K562 (cell line): ENCODE data around the gene NRG2. TPM values are rescaled to one million over a fixed set of nuclear protein-coding genes. Genes with fewer than 3 reads are reported as not detected.

Source experiments
- C11orf30 ChIP-seq: fragments of 450-650 bp; IDR thresholded peaks from 2 replicates; pipeline ENCODE4 v1.6.1; 2016; ENCODE audit warnings: low read depth, mild to moderate bottlenecking
- CHD4 ChIP-seq: fragments of 200-600 bp; sonication (generic); IDR thresholded peaks from 3 replicates; pipeline ENCODE4 v1.6.1; 2012; ENCODE audit warnings: low read depth, mild to moderate bottlenecking, mixed read lengths, low read length, inconsistent platforms; ENCODE audit not compliant: insufficient read depth, insufficient replicate concordance, poor library complexity, severe bottlenecking
- MAFG ChIP-seq: fragments of 450-650 bp; conservative IDR thresholded peaks from 2 replicates; pipeline ENCODE4 v1.6.1; 2016; ENCODE audit warnings: missing genetic modification characterization, missing compliant biosample characterization
- POLR2H ChIP-seq: IDR thresholded peaks from 2 replicates; pipeline ENCODE4 v1.6.1; 2016; ENCODE audit warnings: missing genetic modification characterization, low read depth, mild to moderate bottlenecking, control low read depth, missing compliant biosample characterization, moderate library complexity
- RBBP5 ChIP-seq: fragments of 200-600 bp; sonication (generic); IDR thresholded peaks from 2 replicates; pipeline ENCODE4 v1.6.1; 2012; ENCODE audit warnings: borderline replicate concordance, mild to moderate bottlenecking, low read length, control low read depth, inconsistent platforms; ENCODE audit not compliant: insufficient read depth, poor library complexity, severe bottlenecking
- SP1 ChIP-seq: sonication (generic); formaldehyde crosslinking; IDR thresholded peaks from 2 replicates; pipeline ENCODE4 v1.8.1; 2022; ENCODE audit warnings: mild to moderate bottlenecking, missing genetic modification reagents
- TBP ChIP-seq: optimal IDR thresholded peaks from 2 replicates; pipeline ENCODE3; 2011; ENCODE audit warnings: low read depth, low read length, improper control_type of control experiment
- ZNF232 ChIP-seq: sonication (generic); formaldehyde crosslinking; IDR thresholded peaks from 2 replicates; pipeline ENCODE4 v1.8.0; 2022; ENCODE audit warnings: mild to moderate bottlenecking, missing genetic modification reagents
- ZNF695 ChIP-seq: fragments of 450-650 bp; formaldehyde crosslinking; IDR thresholded peaks from 2 replicates; pipeline ENCODE4 v1.4.0; 2020; ENCODE audit warnings: mild to moderate bottlenecking, moderate library complexity
- ZNF778 ChIP-seq: fragments of 450-650 bp; formaldehyde crosslinking; IDR thresholded peaks from 2 replicates; pipeline ENCODE4 v1.4.0; 2020; ENCODE audit warnings: mild to moderate bottlenecking, moderate library complexity
- polyA plus RNA-seq, 8 experiments: library from polyadenylated mRNA; depleted of rRNA in 4 of 8; stranded (reverse) in 5 of 8; unstranded in 3 of 8; fragments of >200 nt; fragmentation: Nextera tagmentation in 2 of 8; fragmentation: Illumina TruSeq in 1 of 8; extraction: Ambion mirVana in 2 of 8; extraction: Trizol in 1 of 8; gene quantifications; 2 replicates each; pipeline versions ENCODE4 v1.2.1 to v1.2.3, GENCODE V29; 2011 to 2014; ENCODE audit warnings: inconsistent platforms in 1 of 8, missing spikeins in 1 of 8
- total RNA-seq, 7 experiments: library from RNA; depleted of rRNA in 6 of 7; stranded (reverse); fragments of >200 nt in 6 of 7; fragmentation: Illumina TruSeq in 2 of 7; extraction: Trizol in 2 of 7; gene quantifications; 2 replicates each; pipeline versions ENCODE4 v1.2.1 to v1.2.3, GENCODE V29; 2011 to 2021; ENCODE audit warnings: low replicate concordance in 1 of 7
- TF ChIP-seq, protein P1 (sequence below): sonication (generic); formaldehyde crosslinking; IDR thresholded peaks from 2 replicates; pipeline ENCODE4 v1.8.0; 2022; ENCODE audit warnings: mild to moderate bottlenecking, missing genetic modification reagents
- TF ChIP-seq, protein P2 (sequence below): fragments of 450-650 bp; IDR thresholded peaks from 2 replicates; pipeline ENCODE4 v1.6.1; 2018; ENCODE audit warnings: mild to moderate bottlenecking, low read depth; ENCODE audit not compliant: partially characterized antibody
- TF ChIP-seq, protein P3 (sequence below): fragments of 450-650 bp; IDR thresholded peaks from 2 replicates; pipeline ENCODE4 v1.6.1; 2016; ENCODE audit warnings: antibody characterized with exemption
- TF ChIP-seq, protein P4 (sequence below): fragments of 450-650 bp; formaldehyde crosslinking; IDR thresholded peaks from 2 replicates; pipeline ENCODE4 v1.4.0; 2020; ENCODE audit warnings: mild to moderate bottlenecking
- TF ChIP-seq, protein P5 (sequence below), 2 experiments: fragments of 450-650 bp; conservative IDR thresholded peaks; 2 replicates each; pipeline ENCODE4 v1.6.1; 2017; ENCODE audit warnings: mild to moderate bottlenecking in 2 of 2, moderate library complexity in 2 of 2

NRG2 gene
- total and polyA plus RNA-seq, 9 of the 15 experiments (the other 6 are each of a cell fraction or from before 2014, with no cell fraction given): not detected

DNA sequence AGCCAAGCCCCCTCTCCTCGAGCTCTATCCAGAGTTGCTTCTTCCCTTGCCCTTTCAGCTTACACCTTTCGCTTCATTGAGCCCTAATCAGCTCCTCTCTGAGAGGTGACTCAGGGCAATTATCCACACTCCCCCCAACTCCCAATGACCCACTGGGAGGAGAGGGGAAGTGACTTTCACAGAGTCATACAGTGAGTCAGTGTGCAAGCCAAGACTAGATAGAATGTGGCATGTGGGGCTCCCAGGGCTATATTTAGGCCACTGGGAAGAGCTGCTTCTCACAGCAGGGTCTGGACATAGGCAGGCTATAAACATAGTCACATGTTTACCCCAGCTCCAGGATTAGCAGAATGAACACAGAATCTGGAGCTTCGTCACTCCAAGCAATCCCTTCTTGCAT lies 57.4 kb downstream of the NRG2 start (continued):
- TF ChIP-seq, protein P1, sequence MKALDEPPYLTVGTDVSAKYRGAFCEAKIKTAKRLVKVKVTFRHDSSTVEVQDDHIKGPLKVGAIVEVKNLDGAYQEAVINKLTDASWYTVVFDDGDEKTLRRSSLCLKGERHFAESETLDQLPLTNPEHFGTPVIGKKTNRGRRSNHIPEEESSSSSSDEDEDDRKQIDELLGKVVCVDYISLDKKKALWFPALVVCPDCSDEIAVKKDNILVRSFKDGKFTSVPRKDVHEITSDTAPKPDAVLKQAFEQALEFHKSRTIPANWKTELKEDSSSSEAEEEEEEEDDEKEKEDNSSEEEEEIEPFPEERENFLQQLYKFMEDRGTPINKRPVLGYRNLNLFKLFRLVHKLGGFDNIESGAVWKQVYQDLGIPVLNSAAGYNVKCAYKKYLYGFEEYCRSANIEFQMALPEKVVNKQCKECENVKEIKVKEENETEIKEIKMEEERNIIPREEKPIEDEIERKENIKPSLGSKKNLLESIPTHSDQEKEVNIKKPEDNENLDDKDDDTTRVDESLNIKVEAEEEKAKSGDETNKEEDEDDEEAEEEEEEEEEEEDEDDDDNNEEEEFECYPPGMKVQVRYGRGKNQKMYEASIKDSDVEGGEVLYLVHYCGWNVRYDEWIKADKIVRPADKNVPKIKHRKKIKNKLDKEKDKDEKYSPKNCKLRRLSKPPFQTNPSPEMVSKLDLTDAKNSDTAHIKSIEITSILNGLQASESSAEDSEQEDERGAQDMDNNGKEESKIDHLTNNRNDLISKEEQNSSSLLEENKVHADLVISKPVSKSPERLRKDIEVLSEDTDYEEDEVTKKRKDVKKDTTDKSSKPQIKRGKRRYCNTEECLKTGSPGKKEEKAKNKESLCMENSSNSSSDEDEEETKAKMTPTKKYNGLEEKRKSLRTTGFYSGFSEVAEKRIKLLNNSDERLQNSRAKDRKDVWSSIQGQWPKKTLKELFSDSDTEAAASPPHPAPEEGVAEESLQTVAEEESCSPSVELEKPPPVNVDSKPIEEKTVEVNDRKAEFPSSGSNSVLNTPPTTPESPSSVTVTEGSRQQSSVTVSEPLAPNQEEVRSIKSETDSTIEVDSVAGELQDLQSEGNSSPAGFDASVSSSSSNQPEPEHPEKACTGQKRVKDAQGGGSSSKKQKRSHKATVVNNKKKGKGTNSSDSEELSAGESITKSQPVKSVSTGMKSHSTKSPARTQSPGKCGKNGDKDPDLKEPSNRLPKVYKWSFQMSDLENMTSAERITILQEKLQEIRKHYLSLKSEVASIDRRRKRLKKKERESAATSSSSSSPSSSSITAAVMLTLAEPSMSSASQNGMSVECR: no peak
- TF ChIP-seq CHD4: no peak
- TF ChIP-seq ZNF232 (CRISPR knock-in tag): no peak
- no peak for TF ChIP-seq ZNF778 (CRISPR knock-in tag)
- TF ChIP-seq ZNF695 (CRISPR knock-in tag): no peak
- peak; percentile 38; the same call in 1 of the 2 replicates for TF ChIP-seq SP1 (CRISPR knock-in tag)
- TF ChIP-seq, protein P2, sequence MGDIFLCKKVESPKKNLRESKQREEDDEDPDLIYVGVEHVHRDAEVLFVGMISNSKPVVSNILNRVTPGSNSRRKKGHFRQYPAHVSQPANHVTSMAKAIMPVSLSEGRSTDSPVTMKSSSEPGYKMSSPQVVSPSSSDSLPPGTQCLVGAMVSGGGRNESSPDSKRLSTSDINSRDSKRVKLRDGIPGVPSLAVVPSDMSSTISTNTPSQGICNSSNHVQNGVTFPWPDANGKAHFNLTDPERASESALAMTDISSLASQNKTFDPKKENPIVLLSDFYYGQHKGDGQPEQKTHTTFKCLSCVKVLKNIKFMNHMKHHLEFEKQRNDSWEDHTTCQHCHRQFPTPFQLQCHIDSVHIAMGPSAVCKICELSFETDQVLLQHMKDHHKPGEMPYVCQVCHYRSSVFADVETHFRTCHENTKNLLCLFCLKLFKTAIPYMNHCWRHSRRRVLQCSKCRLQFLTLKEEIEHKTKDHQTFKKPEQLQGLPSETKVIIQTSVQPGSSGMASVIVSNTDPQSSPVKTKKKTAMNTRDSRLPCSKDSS: no peak
- TF ChIP-seq, protein P3, sequence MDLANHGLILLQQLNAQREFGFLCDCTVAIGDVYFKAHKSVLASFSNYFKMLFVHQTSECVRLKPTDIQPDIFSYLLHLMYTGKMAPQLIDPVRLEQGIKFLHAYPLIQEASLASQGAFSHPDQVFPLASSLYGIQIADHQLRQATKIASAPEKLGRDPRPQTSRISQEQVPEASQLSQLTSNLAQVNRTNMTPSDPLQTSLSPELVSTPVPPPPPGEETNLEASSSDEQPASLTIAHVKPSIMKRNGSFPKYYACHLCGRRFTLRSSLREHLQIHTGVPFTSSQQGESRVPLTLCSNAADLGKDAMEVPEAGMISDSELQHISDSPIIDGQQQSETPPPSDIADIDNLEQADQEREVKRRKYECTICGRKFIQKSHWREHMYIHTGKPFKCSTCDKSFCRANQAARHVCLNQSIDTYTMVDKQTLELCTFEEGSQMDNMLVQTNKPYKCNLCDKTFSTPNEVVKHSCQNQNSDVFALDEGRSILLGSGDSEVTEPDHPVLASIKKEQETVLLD: no peak
- no peak for TF ChIP-seq POLR2H (tag)
- TF ChIP-seq RBBP5: no peak
- TF ChIP-seq TBP: no peak
- TF ChIP-seq MAFG: peak; percentile 69
- TF ChIP-seq, protein P4, sequence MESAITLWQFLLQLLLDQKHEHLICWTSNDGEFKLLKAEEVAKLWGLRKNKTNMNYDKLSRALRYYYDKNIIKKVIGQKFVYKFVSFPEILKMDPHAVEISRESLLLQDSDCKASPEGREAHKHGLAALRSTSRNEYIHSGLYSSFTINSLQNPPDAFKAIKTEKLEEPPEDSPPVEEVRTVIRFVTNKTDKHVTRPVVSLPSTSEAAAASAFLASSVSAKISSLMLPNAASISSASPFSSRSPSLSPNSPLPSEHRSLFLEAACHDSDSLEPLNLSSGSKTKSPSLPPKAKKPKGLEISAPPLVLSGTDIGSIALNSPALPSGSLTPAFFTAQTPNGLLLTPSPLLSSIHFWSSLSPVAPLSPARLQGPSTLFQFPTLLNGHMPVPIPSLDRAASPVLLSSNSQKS (CRISPR knock-in tag): no peak
- TF ChIP-seq, protein P5, sequence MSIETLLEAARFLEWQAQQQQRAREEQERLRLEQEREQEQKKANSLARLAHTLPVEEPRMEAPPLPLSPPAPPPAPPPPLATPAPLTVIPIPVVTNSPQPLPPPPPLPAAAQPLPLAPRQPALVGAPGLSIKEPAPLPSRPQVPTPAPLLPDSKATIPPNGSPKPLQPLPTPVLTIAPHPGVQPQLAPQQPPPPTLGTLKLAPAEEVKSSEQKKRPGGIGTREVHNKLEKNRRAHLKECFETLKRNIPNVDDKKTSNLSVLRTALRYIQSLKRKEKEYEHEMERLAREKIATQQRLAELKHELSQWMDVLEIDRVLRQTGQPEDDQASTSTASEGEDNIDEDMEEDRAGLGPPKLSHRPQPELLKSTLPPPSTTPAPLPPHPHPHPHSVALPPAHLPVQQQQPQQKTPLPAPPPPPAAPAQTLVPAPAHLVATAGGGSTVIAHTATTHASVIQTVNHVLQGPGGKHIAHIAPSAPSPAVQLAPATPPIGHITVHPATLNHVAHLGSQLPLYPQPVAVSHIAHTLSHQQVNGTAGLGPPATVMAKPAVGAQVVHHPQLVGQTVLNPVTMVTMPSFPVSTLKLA (conservative IDR thresholded peaks at IDR 0.05): peak in 1 of 2 experiments; percentile 41; a peak in 1 of 4 replicates
- peak; percentile 39; the same call in 1 of the 2 replicates for TF ChIP-seq C11orf30
